Limb (tissue), 2 donors: ENCODE measurements around the gene KCNQ1.

Source experiments
- DNase-seq, 2 donors: peaks; one replicate each; pipeline ENCODE4 v3.0.0-alpha.2; 2016; ENCODE audit errors: extremely low spot score in 2 of 2

Gene KCNQ1

DNA sequence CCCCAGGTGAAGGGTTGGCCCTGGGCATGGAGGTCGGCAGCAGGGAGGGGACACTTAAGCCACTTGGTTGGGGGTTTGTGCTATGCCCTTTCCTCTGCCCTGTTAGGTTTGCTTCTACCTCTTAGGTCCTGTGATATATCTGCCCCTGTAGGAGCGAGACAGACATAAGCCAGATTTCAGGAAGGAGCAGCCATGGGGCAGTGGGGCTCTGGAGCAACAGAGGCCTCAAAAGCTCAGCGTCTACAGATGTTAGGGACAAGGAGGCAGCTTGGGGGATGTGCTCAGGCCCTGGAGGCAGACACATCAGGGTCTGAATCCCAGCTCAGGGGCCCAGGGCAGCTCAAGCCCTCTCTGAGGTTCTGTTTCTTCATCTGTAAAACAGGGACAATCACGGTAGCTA lies 282.2 kb downstream of the KCNQ1 start:
- DNase-seq, result no peak

DNA sequence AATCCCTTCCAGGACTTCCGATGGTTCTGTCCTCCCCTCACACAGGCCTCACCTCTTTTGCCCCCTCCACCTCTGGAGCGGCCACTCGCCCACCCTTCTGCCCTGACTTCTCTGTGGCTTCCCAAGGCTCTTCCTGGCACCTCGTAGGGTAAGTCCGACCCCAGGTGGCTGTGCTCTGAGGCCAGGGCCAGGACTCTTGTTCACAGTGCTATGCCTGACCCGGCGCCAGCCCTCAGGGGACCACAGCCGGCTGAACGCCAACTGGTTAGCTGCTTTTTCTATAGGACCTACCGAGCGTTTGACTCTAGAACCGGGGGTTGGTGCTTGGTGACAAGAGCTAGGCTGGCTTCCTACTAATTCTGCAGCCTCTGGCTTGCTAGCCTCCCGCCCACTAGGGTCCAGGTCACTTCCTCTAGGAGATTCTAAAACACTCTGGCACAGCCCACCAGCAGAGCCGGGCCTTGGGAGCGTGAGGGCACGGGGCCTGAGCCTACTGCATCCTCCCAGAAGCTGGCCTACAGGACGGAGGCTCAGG lies 283.4 kb downstream of the KCNQ1 start:
- DNase-seq, result no peak

DNA sequence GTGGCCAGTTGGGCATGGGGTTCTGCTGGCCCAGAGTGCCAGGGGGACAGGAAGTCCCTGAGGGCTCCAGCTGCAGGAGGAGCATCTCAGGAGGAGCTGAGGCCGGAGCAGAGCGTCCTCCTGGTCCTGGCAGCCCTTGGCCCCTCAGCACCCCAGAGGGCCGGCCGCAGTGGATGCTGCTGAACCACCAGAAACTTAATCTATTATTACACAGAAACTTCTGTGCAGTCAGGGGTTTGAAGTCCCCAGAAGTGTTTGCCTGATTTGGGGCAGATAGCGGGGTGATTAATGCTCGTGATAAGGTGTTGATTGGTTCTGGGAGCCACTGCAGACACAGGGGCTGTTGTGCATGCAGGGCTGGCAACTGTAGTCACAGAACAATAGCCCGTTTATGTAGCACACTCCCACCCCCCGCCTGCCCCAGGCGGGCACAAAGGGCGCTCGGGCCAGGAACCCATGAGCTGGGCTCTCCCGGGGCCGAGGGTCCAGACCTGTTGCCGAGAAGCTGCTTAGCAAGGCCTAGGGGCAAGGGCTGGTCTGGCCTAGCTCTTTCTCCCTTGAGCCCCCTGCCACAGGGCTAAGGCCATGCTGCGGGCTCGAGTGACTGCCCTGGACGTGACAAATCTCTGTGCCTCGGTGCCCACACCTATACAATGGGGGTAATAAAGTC lies 284.0 kb downstream of the KCNQ1 start:
- no peak for DNase-seq

DNA sequence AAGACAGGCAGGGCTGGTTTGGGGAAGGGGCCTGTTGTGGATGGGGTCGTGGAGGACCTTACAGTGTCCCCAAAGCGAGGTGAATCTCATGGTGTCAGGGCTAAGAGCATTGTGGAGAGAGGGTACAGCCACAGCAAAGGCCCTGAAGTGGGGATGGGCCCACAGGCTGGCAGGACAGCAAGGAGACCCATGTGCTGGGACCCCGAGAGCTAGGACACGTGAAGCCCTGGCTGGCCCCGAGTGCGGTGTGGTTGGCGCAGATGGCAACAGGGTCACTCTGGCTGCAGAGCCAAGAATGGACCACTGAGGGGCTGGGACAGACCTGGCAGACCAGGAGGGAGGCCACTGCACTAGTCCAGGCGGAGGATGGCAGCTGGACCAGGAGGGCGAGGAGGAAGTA lies 285.0 kb downstream of the KCNQ1 start:
- DNase-seq, result no peak

DNA sequence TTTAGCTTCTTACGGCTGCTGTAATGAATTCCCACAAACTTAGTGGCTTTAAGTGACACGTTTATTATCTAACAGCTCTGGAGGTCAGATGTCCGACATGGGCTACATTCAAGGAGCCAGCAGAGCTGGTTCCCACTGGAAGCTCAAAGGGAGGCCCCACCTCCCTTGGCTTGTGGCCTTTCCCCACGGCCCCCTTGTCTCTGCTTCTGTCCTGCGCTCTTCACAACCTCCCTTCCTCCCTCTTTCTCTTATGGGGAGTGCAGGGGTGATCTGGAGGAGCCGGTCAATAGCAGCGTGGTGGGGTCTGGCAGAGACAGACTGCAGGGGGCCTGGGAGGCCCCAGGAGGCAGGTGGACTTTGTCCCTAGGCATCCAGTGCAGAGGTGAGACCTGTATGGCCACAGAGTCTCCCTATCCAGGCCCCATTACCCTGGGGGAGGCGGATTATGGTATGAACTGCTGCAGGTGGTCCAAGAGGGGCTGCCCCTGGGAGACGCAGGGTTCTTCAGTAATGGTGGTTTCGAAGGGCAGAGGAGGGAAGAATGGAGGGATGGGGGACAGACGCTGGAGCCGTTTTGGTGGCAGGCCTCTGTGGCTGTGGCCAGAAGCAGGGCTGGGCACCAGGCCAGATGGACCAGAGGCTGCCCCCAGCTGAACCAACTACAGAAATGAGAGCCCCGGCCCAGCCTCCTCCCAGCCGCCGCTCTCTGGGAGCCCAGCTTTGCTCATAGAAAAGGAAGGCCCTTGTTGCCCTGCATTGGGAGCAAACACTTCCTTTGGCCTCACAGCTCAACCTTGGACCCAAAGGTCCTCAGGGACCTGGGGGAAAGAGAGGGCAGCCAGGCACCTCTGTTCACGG lies 285.7 kb downstream of the KCNQ1 start:
- no peak for DNase-seq

DNA sequence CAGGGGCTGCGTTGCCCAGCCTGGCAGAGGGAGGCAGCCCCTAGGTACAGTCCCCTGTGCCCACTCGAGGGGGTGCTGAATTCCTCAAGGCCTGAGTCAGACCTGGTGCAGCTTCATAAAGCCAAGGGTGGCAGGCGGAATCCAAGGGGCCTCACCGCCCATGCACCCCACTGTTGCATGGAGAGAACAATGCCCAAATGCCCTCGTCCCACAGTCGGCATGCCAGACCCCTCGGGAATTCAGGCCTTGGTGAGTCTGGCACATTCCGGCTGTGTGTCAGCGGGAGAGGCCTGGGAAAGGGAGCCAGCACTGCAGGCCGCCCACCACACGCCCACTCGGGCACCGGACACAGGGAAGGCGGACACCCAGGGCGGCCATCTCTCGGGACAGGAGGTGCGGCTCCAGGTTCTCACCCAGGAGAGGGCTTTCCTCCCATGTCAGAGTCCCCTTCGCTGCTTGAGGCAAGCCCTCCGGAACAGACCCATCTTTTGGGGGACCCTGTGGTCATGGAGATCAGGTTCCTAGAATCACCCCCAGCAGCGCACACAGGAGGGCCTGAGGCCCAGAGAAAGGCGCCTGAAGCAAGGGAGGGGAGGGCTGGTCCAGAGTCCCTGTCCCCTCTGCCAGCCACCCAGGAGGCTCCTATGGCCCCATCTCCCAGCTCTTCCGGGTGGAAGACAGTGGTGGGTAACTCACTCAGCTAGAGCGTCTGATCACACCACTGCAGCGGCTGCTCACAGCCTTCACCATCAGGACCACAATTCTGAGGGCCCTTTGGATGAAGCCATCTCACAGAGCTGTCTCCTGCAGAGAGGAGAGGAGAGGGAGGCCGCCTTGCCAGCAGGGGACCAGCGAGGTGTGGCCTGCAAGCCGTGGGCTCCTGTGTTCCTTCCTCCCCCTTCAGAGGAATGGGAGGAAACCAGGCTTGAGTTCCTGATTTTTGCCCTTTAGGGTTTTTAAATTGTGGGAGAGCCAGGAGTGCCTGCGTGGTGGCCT lies 286.6 kb downstream of the KCNQ1 start:
- no peak for DNase-seq

DNA sequence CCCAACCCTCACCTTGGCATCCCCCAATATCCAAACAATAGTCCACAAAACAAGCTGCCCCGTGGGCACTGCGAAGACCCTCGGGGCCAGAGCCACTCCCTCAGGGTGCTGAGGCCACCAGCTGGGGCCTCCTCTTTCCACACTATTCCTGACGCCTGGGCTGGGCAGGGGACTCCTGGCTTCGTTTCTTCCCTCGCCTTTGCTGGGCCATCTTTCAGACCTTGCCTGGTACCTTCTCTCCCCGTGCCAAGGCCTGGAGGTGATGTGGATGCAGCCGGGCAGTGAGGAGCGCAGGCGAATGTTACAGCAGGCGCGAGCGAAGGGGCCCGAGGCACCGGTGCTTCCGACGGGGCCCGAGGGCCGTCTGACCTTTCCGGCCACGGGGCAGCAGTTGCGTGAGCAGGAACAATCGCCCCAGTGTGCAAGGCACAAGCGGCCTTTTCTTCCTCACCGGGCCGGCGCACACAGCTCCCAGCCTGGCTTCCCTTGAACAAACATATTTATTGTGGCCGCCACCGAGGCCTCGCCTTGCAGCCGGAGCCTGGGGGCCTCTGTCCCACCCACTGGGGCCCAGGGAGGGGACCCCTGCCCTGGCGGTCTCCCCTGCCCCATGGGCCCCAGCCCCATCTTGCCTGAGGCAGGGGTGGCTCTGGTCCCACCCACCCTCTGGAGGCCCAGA lies 287.6 kb downstream of the KCNQ1 start:
- DNase-seq, result no peak

DNA sequence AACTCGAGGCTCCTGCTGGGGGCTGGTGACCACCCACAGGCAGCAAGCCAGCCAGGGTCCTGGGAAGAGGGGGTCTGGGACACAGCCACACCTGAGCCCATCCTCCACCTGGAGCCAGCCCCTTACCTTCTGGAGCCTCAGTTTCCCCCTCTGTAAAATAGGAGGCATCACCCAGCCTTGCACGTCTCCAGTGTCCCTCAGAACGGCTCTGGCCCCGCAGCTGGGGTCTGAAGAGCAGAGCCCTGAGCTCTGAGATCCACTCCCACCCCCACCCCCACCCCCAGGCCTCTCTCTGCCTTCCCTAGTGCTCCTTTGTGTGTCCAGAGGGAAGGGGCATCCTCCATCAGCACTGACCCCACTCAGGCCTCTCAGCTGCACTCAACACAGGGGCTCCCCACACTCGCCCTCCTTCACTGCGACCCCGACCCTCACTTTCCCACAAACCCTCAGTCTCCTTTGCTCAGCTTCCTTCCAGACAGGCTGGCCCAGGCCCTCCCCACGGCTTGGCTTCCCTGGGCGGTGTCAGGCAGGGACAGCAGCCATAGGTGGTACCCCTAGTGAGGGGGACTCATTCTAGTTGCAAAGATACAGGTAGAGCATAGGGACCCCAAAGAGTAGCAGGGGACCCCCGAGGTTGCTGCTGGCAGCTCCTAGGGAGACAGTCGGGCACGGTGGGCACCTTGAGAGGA lies 288.3 kb downstream of the KCNQ1 start:
- DNase-seq, result no peak

DNA sequence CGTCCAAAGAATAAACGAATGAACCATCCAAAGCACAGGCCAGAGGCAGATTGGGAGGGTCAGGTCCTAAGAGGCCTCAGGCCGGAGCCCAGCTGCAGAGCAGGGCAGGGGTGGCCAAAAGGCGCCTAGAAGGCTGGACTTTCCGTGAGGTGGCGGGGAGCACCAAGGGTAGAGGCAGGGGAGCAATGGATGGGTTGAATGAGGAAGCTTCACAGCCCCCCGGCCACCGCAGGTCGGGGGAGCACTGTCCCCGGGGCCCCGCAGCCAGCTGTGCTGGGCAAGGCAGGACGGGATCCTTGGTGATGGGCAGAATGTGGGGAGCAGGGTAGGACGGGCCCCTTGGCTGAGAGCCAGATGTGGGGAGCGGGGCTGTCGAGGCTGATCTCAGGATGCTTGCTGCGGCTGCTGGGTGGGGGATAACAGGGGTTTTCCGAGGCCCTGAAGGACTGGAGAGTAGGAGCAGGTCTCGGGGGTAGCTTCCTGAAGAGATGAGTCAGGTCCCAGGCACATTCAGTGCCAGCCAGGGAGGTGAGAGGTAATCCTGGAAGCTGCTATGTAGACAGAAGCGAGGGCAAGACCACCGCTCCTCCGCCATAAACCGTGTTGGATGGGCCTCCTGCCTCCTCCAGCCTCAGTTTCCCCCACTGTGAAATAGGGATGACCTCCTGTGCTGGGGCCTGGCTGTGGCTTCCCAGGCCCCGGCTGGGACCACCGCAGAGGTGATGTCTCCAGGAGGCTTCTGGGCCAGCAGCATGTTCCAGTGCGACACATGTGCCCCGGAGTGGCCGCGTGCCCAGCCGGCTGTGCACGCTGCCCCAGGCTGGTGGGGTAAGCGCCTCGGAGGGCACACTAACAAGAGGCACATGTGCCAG lies 289.6 kb downstream of the KCNQ1 start:
- DNase-seq, result no peak

DNA sequence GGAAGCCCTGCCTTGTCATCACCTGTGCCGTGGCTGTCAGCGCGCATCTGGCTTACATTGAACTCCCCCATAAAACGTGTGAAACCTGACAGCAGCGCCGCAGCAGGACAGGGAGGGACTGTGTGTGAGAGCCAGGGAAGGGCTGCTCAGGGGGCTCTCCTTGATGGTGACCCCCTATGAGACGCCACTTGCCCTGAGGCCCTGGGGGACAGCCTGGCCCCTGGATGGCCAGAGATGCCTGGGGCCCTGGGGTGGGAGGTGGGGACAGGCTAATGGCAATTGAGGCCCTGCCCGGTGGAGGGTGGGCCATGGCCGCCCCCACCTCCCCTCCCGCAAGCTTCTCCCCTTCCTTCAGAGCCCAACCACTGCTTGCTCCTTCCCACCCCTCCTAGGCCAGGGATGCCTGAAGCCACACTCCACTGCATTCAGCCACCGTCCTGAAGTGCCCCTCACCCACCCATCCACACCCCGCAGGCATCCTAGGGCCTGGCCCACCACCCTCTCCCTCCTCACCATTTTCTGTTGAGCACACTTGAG lies 290.3 kb downstream of the KCNQ1 start:
- DNase-seq, result no peak

DNA sequence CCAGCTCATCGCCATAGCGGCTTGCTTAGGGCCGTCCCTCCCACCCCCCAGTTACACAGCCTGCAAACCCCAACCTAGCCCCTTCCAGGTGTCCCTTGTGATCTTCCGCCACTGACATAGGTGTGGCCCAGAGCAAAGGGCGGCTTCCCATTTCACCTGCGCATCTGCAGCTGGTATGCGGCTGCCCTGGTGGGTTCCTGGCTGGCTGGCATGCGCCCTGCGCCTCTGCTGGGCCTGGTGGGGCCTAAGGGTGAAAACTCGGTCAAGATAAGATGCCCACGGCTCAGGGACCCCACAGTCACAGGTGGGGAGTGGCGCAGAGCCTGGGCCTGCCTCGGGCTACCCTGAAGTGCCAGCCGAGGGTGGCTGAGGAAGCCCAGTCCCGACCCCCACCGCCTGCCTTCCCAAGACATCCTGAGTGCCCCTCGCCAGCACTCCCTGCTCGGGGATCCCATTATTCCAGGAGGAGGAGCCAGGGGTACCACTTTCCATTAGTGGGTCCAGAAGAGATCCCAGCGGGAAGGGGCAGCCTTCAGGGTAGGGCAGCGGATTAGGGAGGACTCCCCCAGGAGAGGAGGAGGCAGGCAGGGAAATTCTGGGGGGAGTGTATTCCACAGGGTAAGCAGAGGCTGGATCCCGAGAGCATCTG lies 291.9 kb downstream of the KCNQ1 start:
- DNase-seq, result no peak

DNA sequence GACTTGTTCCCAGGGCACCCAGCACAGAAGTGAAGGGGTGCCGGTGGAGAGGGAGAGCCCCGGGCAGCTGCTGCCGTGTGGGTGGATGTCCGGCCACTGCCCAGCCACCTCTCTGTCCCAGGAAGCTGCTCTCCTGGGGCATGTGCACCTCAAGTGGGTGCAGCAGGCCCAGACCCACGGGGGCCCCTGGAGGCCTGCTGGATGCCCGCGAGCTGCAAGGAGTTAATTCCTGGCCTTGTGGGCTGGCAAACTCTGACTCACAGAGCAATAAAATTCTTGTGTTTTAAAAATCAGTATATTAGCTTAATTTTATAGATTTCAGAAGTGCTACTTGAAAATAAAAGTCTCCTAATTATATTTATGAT lies 292.4 kb downstream of the KCNQ1 start:
- no peak for DNase-seq

DNA sequence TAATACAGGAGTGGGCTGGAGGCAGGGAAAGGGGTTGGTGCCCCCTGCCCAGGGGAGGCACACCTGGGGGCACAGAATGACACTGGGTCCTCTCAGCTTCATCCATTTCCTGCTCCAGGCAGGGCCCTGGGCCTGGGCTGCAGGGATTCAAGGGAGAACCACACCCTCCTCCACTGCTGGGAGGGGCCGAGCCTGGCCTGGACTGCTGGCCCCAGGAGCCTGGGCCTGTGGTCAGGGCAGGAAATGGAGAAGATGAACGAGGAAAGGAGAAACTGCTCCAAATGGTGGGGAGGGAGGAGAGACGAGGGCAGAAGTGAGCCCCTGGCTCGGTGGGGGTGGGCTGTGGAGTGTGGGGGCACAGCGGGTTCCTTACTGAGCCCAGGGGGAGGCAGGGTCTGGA lies 293.1 kb downstream of the KCNQ1 start:
- no peak for DNase-seq

DNA sequence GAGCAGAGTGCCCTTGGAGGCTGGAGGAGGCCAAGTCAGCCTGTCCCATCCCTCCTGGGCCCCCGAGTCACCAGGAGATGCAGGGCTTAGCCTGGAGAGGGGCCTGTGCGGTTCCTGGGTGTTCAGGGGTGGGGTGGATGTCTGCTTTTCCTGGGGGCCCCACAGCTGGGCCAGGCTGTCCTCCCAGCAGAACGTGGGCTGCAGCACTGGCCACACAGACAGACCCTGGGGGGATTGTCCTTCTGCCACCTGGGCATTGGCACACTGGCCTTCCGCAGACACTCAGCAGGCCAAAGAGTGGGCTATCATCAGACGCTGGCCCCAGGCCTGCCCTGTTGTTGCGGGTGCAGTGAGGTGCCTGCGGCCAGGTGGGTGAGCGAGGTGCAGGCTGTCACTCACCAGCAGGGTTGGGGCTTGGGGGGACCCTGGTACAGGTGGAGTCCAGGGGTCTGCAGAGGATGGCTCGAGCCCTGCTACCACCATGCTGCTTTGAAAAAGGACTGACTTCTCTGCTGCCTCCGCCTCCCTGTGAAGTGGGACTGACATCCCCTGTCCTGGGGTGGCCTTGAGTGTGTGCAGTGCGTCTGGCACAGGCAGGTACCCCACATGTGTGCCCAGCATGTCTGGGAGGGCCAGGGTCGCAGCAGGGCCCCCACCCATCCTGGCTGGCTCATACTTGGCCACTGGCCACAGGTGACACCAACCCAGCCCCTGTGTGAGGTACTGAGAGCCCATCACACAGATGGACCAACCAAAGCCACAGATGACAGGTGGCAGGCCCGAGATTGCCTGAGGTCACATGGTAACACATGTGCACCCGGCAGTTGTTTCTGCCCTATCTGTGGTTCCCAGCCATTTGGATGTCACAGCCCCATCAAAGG lies 294.0 kb downstream of the KCNQ1 start:
- no peak for DNase-seq

DNA sequence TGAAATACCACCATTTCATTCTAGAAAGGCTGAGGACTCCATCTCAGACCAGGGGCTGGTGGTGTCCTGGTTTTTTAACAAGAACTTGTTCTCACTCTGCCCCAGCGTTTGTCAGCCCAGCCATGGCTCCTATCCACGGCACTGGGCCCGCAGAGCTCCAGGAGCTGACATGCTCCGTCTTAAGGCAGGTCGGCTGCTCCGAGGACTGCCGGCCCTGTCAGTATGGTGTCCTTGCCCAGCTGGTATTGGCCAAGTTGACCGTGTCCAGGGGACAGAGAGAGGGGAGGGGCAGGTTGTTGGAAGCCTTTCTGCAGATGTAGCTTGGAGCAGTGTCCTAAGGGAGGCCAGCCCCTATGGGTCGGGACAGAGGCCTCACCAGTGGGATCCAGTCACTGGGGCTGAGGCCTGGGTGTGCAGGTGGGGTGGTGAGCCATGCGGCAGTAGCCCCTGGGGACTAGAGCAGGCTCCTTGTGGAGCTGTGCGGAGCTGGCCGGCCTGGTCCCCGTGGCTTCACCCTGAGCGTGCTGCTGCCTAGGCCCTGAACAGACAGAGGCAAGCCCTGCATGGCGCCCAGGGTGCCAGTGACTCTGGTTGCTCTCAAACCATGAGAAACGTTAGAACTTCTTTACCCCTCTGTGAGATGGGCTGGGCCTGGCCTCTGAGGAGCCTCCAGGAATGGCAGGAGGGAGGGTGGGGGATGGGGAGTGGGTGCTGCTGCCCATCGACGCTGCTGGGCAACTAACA lies 294.9 kb downstream of the KCNQ1 start:
- no peak for DNase-seq

DNA sequence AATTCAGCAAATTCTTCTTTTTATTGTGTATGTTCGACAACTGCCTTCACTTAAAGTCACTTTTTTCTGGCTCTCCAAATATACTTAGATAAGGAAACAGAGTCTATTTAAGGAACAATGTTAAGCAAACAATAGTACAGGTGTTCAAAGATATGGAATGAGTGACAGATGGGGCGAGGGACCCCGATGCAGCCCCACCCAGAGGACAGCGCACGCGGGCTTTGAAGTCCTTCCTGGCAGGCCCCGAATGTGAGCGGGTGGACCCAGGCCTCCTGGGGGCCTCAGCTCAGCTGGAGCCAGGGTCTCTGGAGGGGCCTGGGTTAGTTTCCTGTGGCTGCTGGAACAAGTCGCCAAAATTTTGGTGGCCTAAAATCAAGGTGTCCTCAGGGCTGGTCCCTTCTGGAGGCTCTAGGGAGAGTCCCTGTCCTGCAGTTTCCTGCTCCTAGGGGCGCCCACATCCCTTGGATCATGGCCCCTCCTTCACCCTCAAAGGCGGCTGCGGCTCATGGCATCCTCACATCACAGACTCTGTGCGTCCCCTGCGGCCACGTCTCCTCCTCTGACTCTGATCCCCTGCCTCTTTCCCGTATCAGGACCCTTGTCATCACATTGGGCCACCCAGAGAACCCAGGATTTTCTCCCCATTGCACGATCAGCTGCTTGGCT lies 295.6 kb downstream of the KCNQ1 start:
- DNase-seq, result no peak

DNA sequence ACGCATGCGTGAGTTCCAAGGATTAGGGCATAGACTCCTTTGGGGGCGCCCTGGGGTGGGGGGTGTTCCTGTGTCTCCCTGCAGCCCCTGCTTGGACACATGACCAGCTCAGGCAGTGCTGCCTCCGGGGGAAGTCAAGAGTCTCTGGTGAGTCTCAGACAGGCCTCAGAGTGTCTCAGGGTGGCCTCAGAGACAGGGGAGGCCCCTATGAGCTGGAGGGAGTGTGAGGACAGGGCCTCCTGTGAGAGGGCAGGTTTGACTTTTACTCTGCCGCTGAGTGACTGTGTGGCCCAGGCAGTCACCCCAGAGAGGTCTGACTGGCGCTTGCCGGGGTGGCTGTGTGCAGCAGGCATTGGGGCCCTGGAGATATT lies 296.2 kb downstream of the KCNQ1 start:
- no peak for DNase-seq
